CD8-positive, alpha-beta memory T cell (primary cell): ENCODE data around the gene DHX16. TPM values are rescaled to one million over a fixed set of nuclear protein-coding genes. Genes with fewer than 3 reads are reported as not detected.
"Not testable (repeated sequence)": the region's sequence is repeated elsewhere in the genome, so short reads cannot be mapped to it uniquely, and the experiment has no call there.

Experiments used
- CTCF ChIA-PET: fragments of 350-600 bp; sonication (Branson Sonifier 250); formaldehyde crosslinking; loops from one replicate; lab custom pipeline; 2021; ENCODE audit warnings: antibody characterized with exemption; lab: Charles Lee
- POLR2A ChIA-PET: fragments of 350-600 bp; sonication (Branson Sonifier 250); formaldehyde crosslinking; loops from one replicate; lab custom pipeline; 2021; ENCODE audit warnings: antibody characterized with exemption; lab: Charles Lee
- DNase-seq, 5 donors: peaks; one replicate each; pipeline versions ENCODE4 v3.0.0 to v3.0.0-alpha.2; 2020 to 2022; ENCODE audit warnings: mixed read lengths in 1 of 5
- H3K27ac ChIP-seq: one replicate; pipeline ENCODE4 v1.7.0; 2013; ENCODE audit warnings: low read depth, mild to moderate bottlenecking, low read length, moderate library complexity
- H3K27me3 ChIP-seq: 2 replicates; pipeline ENCODE4 v1.7.0; 2013; ENCODE audit warnings: low read length, mild to moderate bottlenecking; ENCODE audit not compliant: insufficient read depth, poor library complexity, severe bottlenecking
- H3K36me3 ChIP-seq: 2 replicates; pipeline ENCODE4 v1.7.0; 2013; ENCODE audit warnings: mild to moderate bottlenecking, low read length, moderate library complexity; ENCODE audit not compliant: insufficient read depth
- H3K4me1 ChIP-seq: 2 replicates; pipeline ENCODE4 v1.7.0; 2013; ENCODE audit warnings: mild to moderate bottlenecking, low read length, moderate library complexity; ENCODE audit not compliant: insufficient read depth
- H3K4me3 ChIP-seq: 2 replicates; pipeline ENCODE4 v1.7.0; 2013; ENCODE audit warnings: mild to moderate bottlenecking, low read length
- H3K9me3 ChIP-seq: 2 replicates; pipeline ENCODE4 v1.7.0; 2013; ENCODE audit warnings: mild to moderate bottlenecking, low read length
- H3K27ac Mint-ChIP-seq, 8 donors: one replicate each; pipeline ENCODE4 v1.8.0; 2020 to 2021; ENCODE audit warnings: mixed read lengths in 8 of 8, mild to moderate bottlenecking in 6 of 8, inconsistent platforms in 3 of 8, moderate library complexity in 3 of 8
- H3K27me3 Mint-ChIP-seq, 2 donors: one replicate each; pipeline ENCODE4 v1.8.0; 2020 to 2021; ENCODE audit warnings: mixed read lengths in 2 of 2, mild to moderate bottlenecking in 1 of 2, moderate library complexity in 1 of 2
- H3K36me3 Mint-ChIP-seq, 3 donors: one replicate each; pipeline ENCODE4 v1.8.0; 2020 to 2021; ENCODE audit warnings: mixed read lengths in 3 of 3, inconsistent platforms in 1 of 3, mild to moderate bottlenecking in 1 of 3
- H3K4me1 Mint-ChIP-seq, 3 donors: one replicate each; pipeline ENCODE4 v1.8.0; 2020 to 2021; ENCODE audit warnings: mixed read lengths in 3 of 3, inconsistent platforms in 1 of 3, mild to moderate bottlenecking in 1 of 3
- H3K4me3 Mint-ChIP-seq, 7 donors: one replicate each; pipeline ENCODE4 v1.8.0; 2020 to 2021; ENCODE audit warnings: mixed read lengths in 7 of 7, mild to moderate bottlenecking in 6 of 7, moderate library complexity in 4 of 7, inconsistent platforms in 2 of 7
- H3K9me3 Mint-ChIP-seq, 5 donors: one replicate each; pipeline ENCODE4 v1.8.0; 2020 to 2022; ENCODE audit warnings: mixed read lengths in 5 of 5, mild to moderate bottlenecking in 3 of 5, moderate library complexity in 2 of 5, inconsistent platforms in 1 of 5
- polyA plus RNA-seq: library from polyadenylated mRNA; unstranded; fragments of 300-500 nt; fragmentation: Illumina TruSeq; gene quantifications from one replicate; pipeline ENCODE4 v1.2.3, GENCODE V29; 2021
- total RNA-seq, 2 experiments: library from RNA; stranded (reverse); gene quantifications; one replicate each; pipeline ENCODE4 v1.2.3, GENCODE V29; 2021

Gene DHX16
- total and polyA plus RNA-seq, 3 experiments from 2014 or later: 31.0 to 49.1 (median 47.5) TPM

GRCh38 chr6:30670760-30671527 is 1.9 kb downstream of the DHX16 start:
- no peak overlapping the region for H3K4me3 ChIP-seq
- H3K27me3 ChIP-seq: no peaks in the 10 kb centered on the region
- DNase-seq: no peak
- H3K36me3 ChIP-seq: peaks cover 25% of the 10 kb centered on the region
- Mint-ChIP-seq H3K4me3 (peak overlapping the region; percentile 28 to 89 (median 74)), H3K27me3 (no peaks in the 10 kb centered on the region), H3K36me3 (peaks cover under 1 to 54% (median 7%) of the 10 kb centered on the region in 3 donors), H3K4me1 (peaks cover 27 to 38% (median 34%) of the 10 kb centered on the region in 3 donors), H3K9me3 (no peaks in the 10 kb centered on the region), H3K27ac (peak overlapping the region in 6 of 8 donors; percentile 10 to 93 (median 76))
- ChIA-PET POLR2A (no interaction called here), CTCF (interaction anchor here (1.6 to 17.6 kb wide), 6 partner anchors 12 to 189 kb away, joined by 4 to 697 read pairs (median 14); partner anchors contain the start of genes MDC1 and TUBB)
- peaks cover 18% of the 10 kb centered on the region for H3K4me1 ChIP-seq
- H3K27ac ChIP-seq: no peak overlapping the region
- H3K9me3 ChIP-seq: no peaks in the 10 kb centered on the region

- POLR2A ChIA-PET, H3K27ac Mint-ChIP-seq, H3K9me3 ChIP-seq, H3K4me1 ChIP-seq, DNase-seq, H3K27ac ChIP-seq, CTCF ChIA-PET, H3K27me3 ChIP-seq, H3K27me3 Mint-ChIP-seq, H3K9me3 Mint-ChIP-seq, H3K4me3 ChIP-seq: not testable (repeated sequence)
- H3K36me3 ChIP-seq: peaks cover 54% of the 10 kb centered on the region
- Mint-ChIP-seq H3K4me3 (peak overlapping the region in 1 of 7 donors; percentile 37), H3K36me3 (peaks cover 4 to 82% (median 14%) of the 10 kb centered on the region in 3 donors), H3K4me1 (peaks cover 15 to 23% (median 17%) of the 10 kb centered on the region in 3 donors)
Observed at GRCh38 chr6:30666300-30666699, 6.5 kb downstream of the DHX16 start.

GRCh38 chr6:30664994-30665767 is 7.6 kb downstream of the DHX16 start:
- POLR2A ChIA-PET: no interaction called here

DNA sequence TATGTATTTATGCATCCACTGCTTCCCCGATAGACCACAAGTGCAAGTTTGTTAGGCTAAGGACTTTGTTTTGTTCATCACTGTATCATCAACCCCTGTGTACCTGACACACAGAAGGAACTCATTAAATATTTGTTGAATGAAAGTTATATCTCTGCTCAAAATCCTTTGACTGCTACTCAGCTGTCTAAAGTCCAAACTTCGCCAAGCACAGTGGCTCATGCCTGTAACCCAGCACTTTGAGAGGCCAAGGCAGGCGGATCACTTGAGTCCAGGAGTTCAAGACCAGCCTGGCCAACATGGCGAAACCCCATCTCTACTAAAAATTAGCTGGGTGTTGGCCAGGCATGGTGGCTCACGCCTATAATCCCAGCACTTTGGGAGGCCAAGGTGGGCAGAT is 14.9 kb downstream of the DHX16 start:
- not testable (repeated sequence) for DNase-seq, H3K27ac ChIP-seq, H3K4me3 ChIP-seq, H3K27me3 Mint-ChIP-seq, H3K9me3 Mint-ChIP-seq, H3K9me3 ChIP-seq, H3K4me1 ChIP-seq, H3K4me1 Mint-ChIP-seq, H3K4me3 Mint-ChIP-seq, H3K27me3 ChIP-seq
- Mint-ChIP-seq H3K27ac (peak overlapping the region in 4 of 8 donors; percentile 39 to 87 (median 74)), H3K36me3 (peaks cover 11 to 87% (median 35%) of the 10 kb centered on the region in 3 donors)
- CTCF ChIA-PET: interaction anchor here (1.1 kb wide), 1 partner anchor 73 kb away, joined by 4 read pairs; no protein-coding TSS in a partner anchor
- H3K36me3 ChIP-seq: peaks cover 66% of the 10 kb centered on the region
- POLR2A ChIA-PET: interaction anchor here (0.7 kb wide), 1 partner anchor 15 kb away, joined by 3 read pairs; the partner anchor contains the start of gene DHX16

More at GRCh38 chr6:30664994-30665767, 7.6 kb downstream of the DHX16 start:
- Histone ChIP-seq H3K27ac (no peak overlapping the region), H3K4me1 (no peaks in the 10 kb centered on the region), H3K27me3 (no peaks in the 10 kb centered on the region), H3K9me3 (no peaks in the 10 kb centered on the region), H3K36me3 (peaks cover 50% of the 10 kb centered on the region), H3K4me3 (no peak overlapping the region)
- DNase-seq: no peak
- Mint-ChIP-seq H3K9me3 (no peaks in the 10 kb centered on the region), H3K27me3 (no peaks in the 10 kb centered on the region), H3K27ac (peak overlapping the region in 1 of 8 donors; percentile 11), H3K4me1 (peaks cover 6 to 12% (median 6%) of the 10 kb centered on the region in 3 donors), H3K36me3 (peaks cover 4 to 76% (median 8%) of the 10 kb centered on the region in 3 donors), H3K4me3 (no peak overlapping the region)
- CTCF ChIA-PET: interaction anchor here (0.6 to 2.0 kb wide), 2 partner anchors 14 to 20 kb away, joined by 4 to 8 read pairs; no protein-coding TSS in a partner anchor

GRCh38 chr6:30657454-30657853 is 15.4 kb downstream of the DHX16 start:
- Mint-ChIP-seq H3K36me3 (peaks cover 11 to 87% (median 35%) of the 10 kb centered on the region in 3 donors), H3K4me3 (no peak overlapping the region), H3K9me3 (no peaks in the 10 kb centered on the region), H3K27me3 (no peaks in the 10 kb centered on the region), H3K27ac (peak overlapping the region in 5 of 8 donors; percentile 39 to 87 (median 70)), H3K4me1 (peaks cover 0 to 5% (median 2%) of the 10 kb centered on the region in 3 donors)
- Histone ChIP-seq H3K27me3 (no peaks in the 10 kb centered on the region), H3K27ac (no peak overlapping the region), H3K36me3 (peaks cover 64% of the 10 kb centered on the region), H3K9me3 (no peaks in the 10 kb centered on the region), H3K4me3 (no peak overlapping the region), H3K4me1 (no peaks in the 10 kb centered on the region)
- ChIA-PET POLR2A (interaction anchor here (0.7 kb wide), 1 partner anchor 15 kb away, joined by 3 read pairs; the partner anchor contains the start of gene DHX16), CTCF (no interaction called here)
- no peak for DNase-seq

DNA sequence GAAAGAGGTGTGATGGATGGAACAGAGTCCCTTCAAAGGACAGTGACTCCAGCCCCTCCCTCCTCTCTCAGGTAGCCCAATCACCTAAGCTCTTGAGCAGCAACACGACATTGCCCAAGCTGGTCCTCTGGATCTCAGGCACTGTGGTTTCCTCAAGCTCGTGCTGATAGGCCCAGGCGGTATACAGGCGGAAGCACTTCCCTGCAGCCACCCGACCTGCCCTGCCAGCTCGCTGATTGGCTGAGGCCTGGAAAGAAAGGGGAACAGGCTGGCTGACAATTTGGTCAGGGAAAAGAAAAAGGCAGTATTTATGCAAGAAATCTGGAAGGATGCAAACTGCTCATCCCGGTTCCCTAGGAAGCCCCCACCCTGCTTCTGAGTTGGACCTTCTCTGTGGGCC is 16.3 kb downstream of the DHX16 start:
- no peaks in the 10 kb centered on the region for H3K4me1 ChIP-seq
- H3K27ac Mint-ChIP-seq: peak overlapping the region in 2 of 8 donors; percentile 29 to 90
- POLR2A ChIA-PET: no interaction called here
- H3K4me1 Mint-ChIP-seq: peaks cover 0 to 5% (median 2%) of the 10 kb centered on the region in 3 donors
- no peaks in the 10 kb centered on the region for H3K27me3 ChIP-seq
- CTCF ChIA-PET: interaction anchor here (1.3 kb wide), 2 partner anchors 23 to 115 kb away, joined by 3 to 4 read pairs; no protein-coding TSS in a partner anchor
- no peak overlapping the region for H3K4me3 Mint-ChIP-seq
- DNase-seq: no peak
- H3K27ac ChIP-seq: no peak overlapping the region
- H3K9me3 ChIP-seq: no peaks in the 10 kb centered on the region
- H3K9me3 Mint-ChIP-seq: no peaks in the 10 kb centered on the region
- H3K36me3 Mint-ChIP-seq: peaks cover 8 to 87% (median 34%) of the 10 kb centered on the region in 3 donors
- H3K36me3 ChIP-seq: peaks cover 63% of the 10 kb centered on the region
- H3K4me3 ChIP-seq: no peak overlapping the region
- no peaks in the 10 kb centered on the region for H3K27me3 Mint-ChIP-seq

DNA sequence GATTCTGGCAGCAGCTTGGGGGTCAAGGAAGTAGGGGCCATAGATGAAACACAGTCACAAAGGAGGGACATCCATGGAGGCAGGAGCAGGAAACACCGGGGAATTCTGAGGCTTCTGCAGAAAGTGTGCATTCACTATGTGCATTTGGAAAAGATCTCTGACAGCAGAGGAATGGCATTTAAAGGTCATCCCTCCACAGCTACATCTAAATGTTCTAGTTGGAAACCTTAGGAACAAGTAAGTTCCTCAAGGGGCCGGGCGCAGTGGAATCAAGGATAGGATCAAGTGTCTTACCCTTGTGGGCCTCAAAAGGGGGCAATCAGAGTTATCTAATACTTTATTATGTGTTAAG is 17.1 kb downstream of the DHX16 start:
- H3K4me1 Mint-ChIP-seq: peaks cover 0 to 5% (median 2%) of the 10 kb centered on the region in 3 donors
- H3K9me3 Mint-ChIP-seq: no peaks in the 10 kb centered on the region
- Histone ChIP-seq H3K27me3 (no peaks in the 10 kb centered on the region), H3K9me3 (no peaks in the 10 kb centered on the region), H3K4me1 (no peaks in the 10 kb centered on the region), H3K4me3 (no peak overlapping the region), H3K36me3 (peaks cover 59% of the 10 kb centered on the region), H3K27ac (no peak overlapping the region)
- H3K27ac Mint-ChIP-seq: peak overlapping the region in 4 of 8 donors; percentile 14 to 77 (median 54)
- H3K4me3 Mint-ChIP-seq: no peak overlapping the region
- ChIA-PET CTCF (interaction anchor here (1.3 kb wide), 2 partner anchors 24 to 114 kb away, joined by 3 to 4 read pairs; no protein-coding TSS in a partner anchor), POLR2A (no interaction called here)
- no peak for DNase-seq
- peaks cover 8 to 91% (median 37%) of the 10 kb centered on the region in 3 donors for H3K36me3 Mint-ChIP-seq
- no peaks in the 10 kb centered on the region for H3K27me3 Mint-ChIP-seq
